NK-92 treated with Interleukin-12 subunit alpha and Interleukin-12 subunit beta, amount 100 ng/mL, for 24 hours (cell line): Measurements from ENCODE around the gene SLC17A9.

Experiments used
- DNase-seq: peaks from one replicate; lab custom pipeline; 2025; lab: John Stamatoyannopoulos, UW

Gene SLC17A9

GRCh38 chr20:62984666-62985443, 32.3 kb downstream of the SLC17A9 start:
- DNase-seq: no peak

GRCh38 chr20:62985444-62985778, 32.9 kb downstream of the SLC17A9 start:
- no peak for DNase-seq

GRCh38 chr20:62986257-62986800, 33.8 kb downstream of the SLC17A9 start:
- DNase-seq: no peak

GRCh38 chr20:62987114-62987513, 34.6 kb downstream of the SLC17A9 start:
- no peak for DNase-seq

GRCh38 chr20:62989201-62989601, 36.7 kb downstream of the SLC17A9 start:
- DNase-seq: no peak

- DNase-seq: no peak
Measured at GRCh38 chr20:62990306-62990825, 37.9 kb downstream of the SLC17A9 start.

GRCh38 chr20:62991196-62991807, 38.8 kb downstream of the SLC17A9 start:
- no peak for DNase-seq

GRCh38 chr20:62991863-62992262, 39.4 kb downstream of the SLC17A9 start:
- DNase-seq: no peak

- DNase-seq: no peak
Measured at GRCh38 chr20:62993856-62994494, 41.5 kb downstream of the SLC17A9 start.

GRCh38 chr20:62994869-62995281, 42.4 kb downstream of the SLC17A9 start:
- no peak for DNase-seq

GRCh38 chr20:62995481-62995880, 43.0 kb downstream of the SLC17A9 start:
- no peak for DNase-seq

- DNase-seq: no peak
Measured at GRCh38 chr20:62995898-62996595, 43.5 kb downstream of the SLC17A9 start.

- DNase-seq: no peak
Measured at GRCh38 chr20:62996596-62996982, 44.1 kb downstream of the SLC17A9 start.

GRCh38 chr20:62997417-62998035, 45.0 kb downstream of the SLC17A9 start:
- no peak for DNase-seq

GRCh38 chr20:62998449-62998848, 45.9 kb downstream of the SLC17A9 start:
- DNase-seq: no peak

- no peak for DNase-seq
Measured at GRCh38 chr20:62999580-62999979, 47.1 kb downstream of the SLC17A9 start.

- no peak for DNase-seq
Measured at GRCh38 chr20:63000036-63000435, 47.5 kb downstream of the SLC17A9 start.

GRCh38 chr20:63000958-63001357, 48.4 kb downstream of the SLC17A9 start:
- DNase-seq: no peak

- no peak for DNase-seq
Measured at GRCh38 chr20:63002511-63002910, 50.0 kb downstream of the SLC17A9 start.

GRCh38 chr20:63003546-63003945, 51.0 kb downstream of the SLC17A9 start:
- DNase-seq: no peak

GRCh38 chr20:63004607-63005364, 52.3 kb downstream of the SLC17A9 start:
- no peak for DNase-seq
